Osteoblast (primary cell): ENCODE data around the gene TERT. TPM values are rescaled to one million over a fixed set of nuclear protein-coding genes. Genes with fewer than 3 reads are reported as not detected.

ENCODE experiments used
- DNase-seq: peaks from one replicate; pipeline ENCODE4 v3.0.0; 2011; ENCODE audit warnings: low spot score, mixed read lengths; ENCODE audit not compliant: insufficient read length; ENCODE audit errors: missing footprints
- H2AFZ ChIP-seq: 2 replicates; pipeline ENCODE4 v1.6.0; 2011; ENCODE audit warnings: mild to moderate bottlenecking, low read length
- H3K27ac ChIP-seq: 2 replicates; pipeline ENCODE4 v1.5.1; 2011; ENCODE audit warnings: mild to moderate bottlenecking, low read depth, low read length, moderate library complexity
- H3K27me3 ChIP-seq: 2 replicates; pipeline ENCODE4 v1.6.0; 2012; ENCODE audit warnings: mild to moderate bottlenecking, control low read depth, inconsistent platforms, low read length, moderate library complexity; ENCODE audit not compliant: insufficient read depth
- H3K36me3 ChIP-seq: 2 replicates; pipeline ENCODE4 v1.5.1; 2011; ENCODE audit warnings: mild to moderate bottlenecking, low read length, control low read depth, moderate library complexity; ENCODE audit not compliant: insufficient read depth
- H3K4me1 ChIP-seq: 2 replicates; pipeline ENCODE4 v1.5.1; 2011; ENCODE audit warnings: mild to moderate bottlenecking, low read length, control low read depth, moderate library complexity; ENCODE audit not compliant: insufficient read depth
- H3K4me2 ChIP-seq: 2 replicates; pipeline ENCODE4 v1.6.0; 2011; ENCODE audit warnings: mild to moderate bottlenecking, low read length; ENCODE audit not compliant: insufficient read depth
- H3K4me3 ChIP-seq: fragments of 200-600 bp; sonication (generic); 3 replicates; pipeline ENCODE4 v1.5.1; 2012; ENCODE audit warnings: mild to moderate bottlenecking, low read length, inconsistent platforms; ENCODE audit not compliant: insufficient read depth
- H3K79me2 ChIP-seq: 2 replicates; pipeline ENCODE4 v1.6.0; 2012; ENCODE audit warnings: mild to moderate bottlenecking, low read length, control low read depth, inconsistent platforms; ENCODE audit not compliant: insufficient read depth
- H3K9me3 ChIP-seq: 2 replicates; pipeline ENCODE4 v1.5.1; 2011; ENCODE audit warnings: low read depth, low read length, control low read depth
- H4K20me1 ChIP-seq: 2 replicates; pipeline ENCODE4 v1.6.0; 2012; ENCODE audit warnings: mild to moderate bottlenecking, low read length, control low read depth; ENCODE audit not compliant: insufficient read depth
- CTCF ChIP-seq: IDR thresholded peaks from 2 replicates; pipeline ENCODE4 v1.5.1; 2011; ENCODE audit warnings: mild to moderate bottlenecking, low read depth, low read length, moderate library complexity; ENCODE audit errors: extremely low read depth
- total RNA-seq: library from RNA; depleted of rRNA; stranded (reverse); fragments of >200 nt; gene quantifications from 2 replicates; pipeline ENCODE4 v1.2.3, GENCODE V29; 2012

TERT gene
- total RNA-seq, 1 donor = not detected

GRCh38 chr5:1239505-1240251 is 55.2 kb downstream of the TERT start:
- Histone ChIP-seq H3K4me3 (no peak overlapping the region), H3K79me2 (no peaks in the 10 kb centered on the region), H3K36me3 (no peaks in the 10 kb centered on the region), H3K4me2 (no peak overlapping the region), H4K20me1 (no peaks in the 10 kb centered on the region), H3K4me1 (no peaks in the 10 kb centered on the region), H3K27me3 (no peaks in the 10 kb centered on the region), H3K27ac (no peak overlapping the region), H3K9me3 (no peaks in the 10 kb centered on the region), H2AFZ (no peak overlapping the region)
- DNase-seq = no peak
- no peak for TF ChIP-seq CTCF

- Histone ChIP-seq H3K4me1 (no peaks in the 10 kb centered on the region), H2AFZ (no peak overlapping the region), H3K27me3 (no peaks in the 10 kb centered on the region), H3K79me2 (no peaks in the 10 kb centered on the region), H3K4me2 (no peak overlapping the region), H4K20me1 (no peaks in the 10 kb centered on the region), H3K9me3 (no peaks in the 10 kb centered on the region), H3K36me3 (no peaks in the 10 kb centered on the region), H3K27ac (no peak overlapping the region), H3K4me3 (no peak overlapping the region)
- DNase-seq = no peak
- no peak for TF ChIP-seq CTCF
Observed at GRCh38 chr5:1235838-1236237, 59.0 kb downstream of the TERT start.

- no peaks in the 10 kb centered on the region for H3K36me3 ChIP-seq
- H3K27ac ChIP-seq = no peak overlapping the region
- no peak overlapping the region for H2AFZ ChIP-seq
- no peaks in the 10 kb centered on the region for H3K4me1 ChIP-seq
- no peak overlapping the region for H3K4me2 ChIP-seq
- no peak for TF ChIP-seq CTCF
- H3K27me3 ChIP-seq = no peaks in the 10 kb centered on the region
- H3K79me2 ChIP-seq = no peaks in the 10 kb centered on the region
- no peak for DNase-seq
- H3K4me3 ChIP-seq = no peak overlapping the region
- no peaks in the 10 kb centered on the region for H4K20me1 ChIP-seq
- no peaks in the 10 kb centered on the region for H3K9me3 ChIP-seq
Observed at GRCh38 chr5:1235379-1235778, 59.5 kb downstream of the TERT start.

- H2AFZ ChIP-seq = no peak overlapping the region
- no peak overlapping the region for H3K4me3 ChIP-seq
- peaks cover 10% of the 10 kb centered on the region for H3K27me3 ChIP-seq
- no peak for DNase-seq
- H4K20me1 ChIP-seq = no peaks in the 10 kb centered on the region
- H3K36me3 ChIP-seq = no peaks in the 10 kb centered on the region
- H3K79me2 ChIP-seq = no peaks in the 10 kb centered on the region
- TF ChIP-seq CTCF = no peak
- no peak overlapping the region for H3K27ac ChIP-seq
- no peaks in the 10 kb centered on the region for H3K9me3 ChIP-seq
- H3K4me1 ChIP-seq = no peaks in the 10 kb centered on the region
- no peak overlapping the region for H3K4me2 ChIP-seq
Observed at GRCh38 chr5:1232780-1233179, 62.1 kb downstream of the TERT start.
